ENCODE measurements around the gene FGF1.

DNA sequence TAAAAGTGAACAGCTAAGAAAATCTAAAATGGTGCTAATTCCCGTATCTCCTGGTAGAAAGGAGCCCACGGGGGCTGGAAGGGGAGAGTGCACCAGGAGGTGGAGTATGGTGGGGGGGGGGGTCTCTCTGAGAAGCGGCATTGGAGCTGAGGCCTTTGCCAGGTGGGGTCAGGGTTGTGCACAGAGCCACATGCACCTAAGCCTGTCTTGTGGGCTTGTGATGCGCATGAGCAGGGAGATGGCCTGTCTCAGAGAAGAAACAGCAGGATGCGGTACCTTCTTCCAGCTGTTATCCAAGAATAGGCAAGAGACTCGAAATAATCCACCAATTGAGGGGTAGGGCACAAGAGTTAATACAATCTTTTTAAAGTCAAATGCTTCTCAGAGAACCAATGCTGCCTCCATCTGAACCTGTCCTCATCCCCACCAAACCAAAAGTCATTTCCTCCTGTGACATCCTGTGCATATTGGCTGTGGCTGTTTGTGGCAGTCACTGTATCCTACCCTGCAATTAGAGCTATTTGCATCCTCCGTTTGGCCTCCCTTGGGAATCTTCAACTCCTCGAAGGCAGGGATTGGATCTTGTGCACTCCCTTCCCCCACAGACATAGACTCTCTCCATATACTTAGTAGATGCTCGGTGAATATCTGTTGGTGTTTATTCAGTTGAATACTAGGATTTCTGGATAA, 45.4 kb downstream of the FGF1 start:
- TF ChIP-seq, protein P1, sequence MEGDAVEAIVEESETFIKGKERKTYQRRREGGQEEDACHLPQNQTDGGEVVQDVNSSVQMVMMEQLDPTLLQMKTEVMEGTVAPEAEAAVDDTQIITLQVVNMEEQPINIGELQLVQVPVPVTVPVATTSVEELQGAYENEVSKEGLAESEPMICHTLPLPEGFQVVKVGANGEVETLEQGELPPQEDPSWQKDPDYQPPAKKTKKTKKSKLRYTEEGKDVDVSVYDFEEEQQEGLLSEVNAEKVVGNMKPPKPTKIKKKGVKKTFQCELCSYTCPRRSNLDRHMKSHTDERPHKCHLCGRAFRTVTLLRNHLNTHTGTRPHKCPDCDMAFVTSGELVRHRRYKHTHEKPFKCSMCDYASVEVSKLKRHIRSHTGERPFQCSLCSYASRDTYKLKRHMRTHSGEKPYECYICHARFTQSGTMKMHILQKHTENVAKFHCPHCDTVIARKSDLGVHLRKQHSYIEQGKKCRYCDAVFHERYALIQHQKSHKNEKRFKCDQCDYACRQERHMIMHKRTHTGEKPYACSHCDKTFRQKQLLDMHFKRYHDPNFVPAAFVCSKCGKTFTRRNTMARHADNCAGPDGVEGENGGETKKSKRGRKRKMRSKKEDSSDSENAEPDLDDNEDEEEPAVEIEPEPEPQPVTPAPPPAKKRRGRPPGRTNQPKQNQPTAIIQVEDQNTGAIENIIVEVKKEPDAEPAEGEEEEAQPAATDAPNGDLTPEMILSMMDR (IDR thresholded peaks at IDR 0.05; ENCODE audit: low read depth, low read length): no peak
- TF ChIP-seq POLR2A (IDR thresholded peaks at IDR 0.05; ENCODE audit: extremely low read depth, insufficient read length) (no peak), MYC (IDR thresholded peaks at IDR 0.05; ENCODE audit: low read depth, low read length) (no peak)
- TF ChIP-seq, protein P2, sequence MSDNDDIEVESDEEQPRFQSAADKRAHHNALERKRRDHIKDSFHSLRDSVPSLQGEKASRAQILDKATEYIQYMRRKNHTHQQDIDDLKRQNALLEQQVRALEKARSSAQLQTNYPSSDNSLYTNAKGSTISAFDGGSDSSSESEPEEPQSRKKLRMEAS (IDR thresholded peaks at IDR 0.05; ENCODE audit: low read depth, low read length): no peak
